Neutrophil (primary cell): ENCODE results near the gene SPINK5.

Source experiments
- H3K27ac ChIP-seq: fragments of 200-600 bp; sonication (generic); 2 replicates; pipeline ENCODE4 v1.5.1; 2016; ENCODE audit warnings: mild to moderate bottlenecking, moderate library complexity
- H3K27me3 ChIP-seq: fragments of 200-600 bp; sonication (generic); 2 replicates; pipeline ENCODE4 v1.6.0; 2016; ENCODE audit warnings: mild to moderate bottlenecking
- H3K36me3 ChIP-seq: fragments of 200-600 bp; sonication (generic); 2 replicates; pipeline ENCODE4 v1.5.1; 2017
- H3K4me1 ChIP-seq, 2 experiments: fragments of 200-600 bp in 1 of 2; sonication (generic) in 1 of 2; 1 replicate in 1 of 2; 2 replicates in 1 of 2; pipeline versions ENCODE4 v1.5.1 to v1.6.1; 2013 to 2016; ENCODE audit warnings: low read depth in 1 of 2, low read length in 1 of 2, mild to moderate bottlenecking in 1 of 2, moderate library complexity in 1 of 2; ENCODE audit not compliant: control insufficient read depth in 1 of 2, insufficient read depth in 1 of 2
- H3K4me3 ChIP-seq, 2 experiments: fragments of 200-600 bp in 1 of 2; sonication (generic) in 1 of 2; 1 replicate in 1 of 2; 2 replicates in 1 of 2; pipeline ENCODE4 v1.5.1; 2013 to 2016; ENCODE audit warnings: low read depth in 1 of 2, low read length in 1 of 2, mild to moderate bottlenecking in 1 of 2, moderate library complexity in 1 of 2
- H3K9me3 ChIP-seq: fragments of 200-600 bp; sonication (generic); 2 replicates; pipeline ENCODE4 v1.5.1; 2016
- CTCF ChIP-seq: fragments of 200-600 bp; sonication (generic); IDR thresholded peaks from 2 replicates; pipeline ENCODE4 v1.5.1; 2016; ENCODE audit warnings: antibody characterized with exemption

Gene SPINK5

GRCh38 chr5:148060881-148061280 is 2.9 kb upstream of the SPINK5 start:
- Histone ChIP-seq H3K27me3 (no peaks in the 10 kb centered on the region), H3K36me3 (no peaks in the 10 kb centered on the region), H3K9me3 (no peaks in the 10 kb centered on the region), H3K4me3 (no peak overlapping the region), H3K27ac (no peak overlapping the region), H3K4me1 (no peaks in the 10 kb centered on the region)
- TF ChIP-seq CTCF, result no peak

GRCh38 chr5:148070621-148071020 is 6.8 kb downstream of the SPINK5 start:
- Histone ChIP-seq H3K4me3 (no peak overlapping the region), H3K36me3 (no peaks in the 10 kb centered on the region), H3K27me3 (no peaks in the 10 kb centered on the region), H3K4me1 (no peaks in the 10 kb centered on the region), H3K9me3 (no peaks in the 10 kb centered on the region), H3K27ac (no peak overlapping the region)
- TF ChIP-seq CTCF, result no peak

- Histone ChIP-seq H3K9me3 (no peaks in the 10 kb centered on the region), H3K36me3 (no peaks in the 10 kb centered on the region), H3K27me3 (no peaks in the 10 kb centered on the region), H3K27ac (no peak overlapping the region), H3K4me1 (no peaks in the 10 kb centered on the region), H3K4me3 (no peak overlapping the region)
- TF ChIP-seq CTCF, result no peak
Measured at GRCh38 chr5:148072207-148072606, 8.4 kb downstream of the SPINK5 start.

- no peaks in the 10 kb centered on the region for H3K36me3 ChIP-seq
- no peak overlapping the region for H3K27ac ChIP-seq
- no peak for TF ChIP-seq CTCF
Measured at GRCh38 chr5:148075529-148075928, 11.7 kb downstream of the SPINK5 start.

GRCh38 chr5:148083203-148083602 is 19.4 kb downstream of the SPINK5 start:
- Histone ChIP-seq H3K27me3 (no peaks in the 10 kb centered on the region), H3K36me3 (no peaks in the 10 kb centered on the region), H3K9me3 (no peaks in the 10 kb centered on the region), H3K4me3 (no peak overlapping the region), H3K4me1 (no peaks in the 10 kb centered on the region), H3K27ac (no peak overlapping the region)
- no peak for TF ChIP-seq CTCF

More at GRCh38 chr5:148075529-148075928, 11.7 kb downstream of the SPINK5 start:
- H3K27me3 ChIP-seq, result no peaks in the 10 kb centered on the region
- no peaks in the 10 kb centered on the region for H3K9me3 ChIP-seq
- no peak overlapping the region for H3K4me3 ChIP-seq
- H3K4me1 ChIP-seq, result no peaks in the 10 kb centered on the region

- Histone ChIP-seq H3K27me3 (no peaks in the 10 kb centered on the region), H3K4me3 (no peak overlapping the region), H3K4me1 (no peaks in the 10 kb centered on the region), H3K36me3 (no peaks in the 10 kb centered on the region), H3K9me3 (no peaks in the 10 kb centered on the region), H3K27ac (no peak overlapping the region)
- TF ChIP-seq CTCF, result no peak
Measured at GRCh38 chr5:148084269-148084668, 20.5 kb downstream of the SPINK5 start.
